ENCODE measurements around the gene ARF4.
A peak's percentile ranks its signal among the peaks of the same experiment; 100 is the strongest.
"Not testable (repeated sequence)": the region's sequence is repeated elsewhere in the genome, so short reads cannot be mapped to it uniquely, and the experiment has no call there.

The ARF4 gene
- total RNA-seq, result 117 reads per million, percentile 85 among the genes with 10 or more reads in this experiment

DNA sequence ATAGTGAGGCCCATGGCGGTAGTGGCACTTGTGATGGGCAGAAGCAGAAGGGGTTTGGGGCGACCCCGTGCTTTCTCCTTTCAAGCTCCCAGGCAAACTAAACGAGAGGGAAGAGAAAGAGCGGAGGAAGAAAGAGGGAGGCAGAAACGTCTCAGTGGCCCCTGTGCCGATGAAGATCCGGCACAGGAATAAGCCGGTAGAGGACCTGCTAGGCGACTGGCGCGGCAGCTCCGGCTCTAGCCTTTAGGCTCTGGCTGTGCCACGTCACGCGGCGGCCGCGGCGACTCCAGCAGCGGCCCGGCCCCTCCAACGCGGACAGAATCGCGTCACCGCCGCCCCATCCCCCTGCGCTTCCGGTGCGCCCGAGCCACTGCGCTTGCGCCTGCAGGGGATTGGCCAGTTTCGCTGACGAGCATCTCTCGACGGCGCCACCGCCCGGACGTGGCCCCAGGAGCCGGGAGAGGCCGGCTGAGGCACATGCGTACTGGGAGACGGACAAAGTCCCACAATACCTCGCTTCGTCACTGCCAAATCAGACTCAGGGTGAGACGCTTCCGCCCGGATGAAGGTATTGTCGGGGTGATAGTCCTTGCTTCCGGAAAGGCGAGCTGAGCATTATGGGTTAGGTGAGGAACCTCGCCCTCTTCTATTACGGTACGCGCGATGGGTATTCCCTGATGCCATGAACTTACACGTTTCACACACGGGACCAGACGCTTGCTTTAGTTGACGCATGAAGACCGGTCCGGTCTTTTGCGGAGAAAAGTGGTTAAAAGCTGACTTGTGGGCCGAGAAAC lies at the start of gene ARF4:
TSS of gene ARF4 (minus strand) at position 218 of the 797 bp plus-strand sequence. CDS start at position 14, 204 bp downstream.
- peak; percentile 98 for DNase-seq

- no peak for DNase-seq
Measured at GRCh38 chr3:57646723-57647122, 49.6 kb upstream of the ARF4 start.

DNA sequence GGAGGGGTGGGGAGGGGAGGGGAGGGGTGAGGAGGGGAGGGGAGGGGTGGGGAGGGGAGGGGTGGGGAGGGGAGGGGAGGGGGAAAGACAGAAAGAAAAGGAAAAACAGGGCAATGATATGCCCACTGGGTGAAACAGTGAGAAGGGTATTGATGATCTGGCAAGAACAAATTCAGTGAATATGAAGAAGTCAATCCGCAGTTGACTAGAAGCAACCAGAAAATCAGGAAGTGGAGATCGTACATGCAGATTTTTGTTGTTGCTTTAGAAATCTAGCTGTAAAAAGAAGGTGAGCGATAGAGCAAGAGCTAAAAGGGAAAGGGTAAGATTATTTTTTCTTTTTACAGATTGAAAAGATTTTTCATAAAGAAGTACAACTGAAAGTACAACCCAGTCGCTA lies 47.6 kb upstream of the ARF4 start:
- no peak for DNase-seq

DNA sequence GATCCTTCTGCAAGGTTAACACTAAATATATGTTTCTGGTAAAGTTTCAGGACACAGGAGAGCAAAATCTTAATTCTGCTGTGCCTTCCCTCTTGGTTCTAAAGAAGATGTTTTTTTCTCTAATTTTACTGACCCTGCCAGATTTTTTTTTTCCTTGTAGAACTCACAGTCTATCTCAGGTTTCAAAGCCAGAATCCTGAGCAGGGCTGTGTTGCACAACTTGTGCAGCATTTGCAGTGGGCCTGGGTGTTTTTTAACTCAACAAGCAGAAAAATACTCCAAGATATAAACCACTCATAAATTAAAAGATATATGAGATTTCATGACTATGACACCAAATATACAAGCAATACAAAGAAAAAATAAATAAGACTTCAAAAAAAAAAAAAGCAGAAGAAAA lies 40.2 kb upstream of the ARF4 start:
- no peak for DNase-seq

DNA sequence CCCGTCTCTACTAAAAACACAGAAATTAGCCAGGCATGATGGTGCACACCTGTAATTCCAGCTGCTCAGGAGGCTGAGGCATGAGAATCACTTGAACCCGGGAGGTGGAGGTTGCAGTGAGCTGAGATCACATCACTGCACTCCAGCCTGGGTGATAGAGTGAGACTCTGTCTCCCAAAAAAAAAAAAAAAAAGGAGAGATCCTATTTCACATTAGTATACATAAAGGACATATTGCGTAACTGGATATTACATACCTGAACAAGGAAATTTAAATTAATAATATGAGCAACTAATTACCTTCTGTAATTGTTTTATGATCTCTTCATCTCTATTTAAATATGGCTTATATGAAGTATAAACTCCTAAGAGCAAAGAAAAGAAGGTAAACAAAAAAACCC lies 37.1 kb upstream of the ARF4 start:
- DNase-seq, result not testable (repeated sequence)

DNA sequence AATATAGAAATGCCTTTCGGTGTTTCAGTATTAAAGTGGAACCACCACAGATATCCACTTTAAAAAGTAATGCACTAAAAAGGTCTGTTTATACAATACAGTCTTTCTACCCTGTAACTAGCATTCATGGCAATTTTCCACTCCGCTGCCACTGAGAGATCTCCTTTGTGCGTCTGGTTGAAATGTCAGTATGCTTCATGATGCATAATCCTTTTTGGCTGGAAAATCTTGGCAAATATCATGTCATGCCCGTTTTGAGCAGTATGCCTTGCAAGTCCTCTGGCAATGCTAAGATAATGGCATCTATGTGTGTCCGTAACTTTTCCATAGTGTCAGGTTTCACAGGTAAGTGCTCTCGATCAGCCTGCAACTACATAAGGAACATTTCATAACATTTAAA lies 30.8 kb upstream of the ARF4 start:
- no peak for DNase-seq

DNA sequence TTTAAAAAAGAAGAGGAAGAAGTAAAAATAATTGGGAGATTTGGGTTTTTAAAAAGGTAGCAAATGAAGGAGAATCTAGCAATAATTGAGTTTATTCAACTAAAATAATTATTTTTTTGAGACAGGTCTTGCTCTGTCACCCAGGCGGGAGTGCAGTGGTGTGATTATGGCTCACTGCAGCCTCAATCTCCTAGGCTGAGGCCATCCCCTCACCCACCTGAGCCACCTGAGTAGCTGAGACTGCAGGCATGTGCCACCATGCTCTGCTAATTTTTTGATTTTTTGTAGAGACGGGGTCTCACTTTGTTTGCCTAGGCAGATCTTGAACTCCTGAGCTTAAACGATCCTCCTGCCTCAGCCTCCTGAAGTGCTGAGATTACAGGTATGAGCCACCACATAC lies 27.7 kb upstream of the ARF4 start:
- no peak for DNase-seq

- no peak for DNase-seq
Measured at GRCh38 chr3:57622362-57622761, 25.2 kb upstream of the ARF4 start.

GRCh38 chr3:57617739-57618138 lies 20.6 kb upstream of the ARF4 start:
- no peak for DNase-seq

DNA sequence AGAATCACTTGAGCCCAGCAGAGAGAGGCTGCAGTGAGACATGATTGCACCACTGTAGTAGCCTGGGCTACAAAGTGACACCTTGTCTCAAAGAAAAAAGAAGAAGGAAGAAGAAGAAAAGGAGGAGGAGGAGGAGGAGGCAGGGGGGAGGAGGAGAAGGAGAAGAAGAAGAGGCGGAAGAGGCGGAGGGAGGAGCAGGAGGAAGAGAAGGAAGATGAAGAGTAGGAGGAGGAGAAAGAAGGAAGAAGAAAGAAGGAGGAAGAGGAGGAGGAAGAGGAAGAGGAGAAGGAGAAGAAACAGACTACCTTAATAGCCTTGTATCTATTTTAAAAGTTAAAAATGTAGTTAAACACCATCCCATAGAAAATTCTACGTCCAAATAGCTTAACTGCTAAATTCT lies 19.1 kb upstream of the ARF4 start:
- no peak for DNase-seq

GRCh38 chr3:57611870-57612269 lies 14.7 kb upstream of the ARF4 start:
- not testable (repeated sequence) for DNase-seq

DNA sequence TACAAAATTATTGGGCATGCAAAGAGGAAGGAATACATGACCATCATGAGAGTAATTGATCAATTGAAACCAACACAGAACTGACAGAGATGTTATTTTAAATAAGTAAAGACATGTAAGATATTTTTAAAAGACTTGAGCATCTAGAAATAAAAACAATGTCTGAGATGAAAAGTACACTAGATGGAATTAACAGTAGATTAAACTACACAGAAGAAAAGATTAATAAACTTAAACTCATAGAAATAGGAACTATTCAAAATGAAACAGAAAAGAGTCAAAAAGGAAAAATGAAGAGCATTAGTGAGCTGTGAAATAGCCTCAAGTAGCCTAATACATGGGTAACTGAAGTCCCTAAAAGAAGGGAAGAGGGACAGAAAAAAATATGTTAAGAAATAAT lies 8.5 kb upstream of the ARF4 start:
- no peak for DNase-seq

GRCh38 chr3:57604971-57605370 lies 7.8 kb upstream of the ARF4 start:
- no peak for DNase-seq

DNA sequence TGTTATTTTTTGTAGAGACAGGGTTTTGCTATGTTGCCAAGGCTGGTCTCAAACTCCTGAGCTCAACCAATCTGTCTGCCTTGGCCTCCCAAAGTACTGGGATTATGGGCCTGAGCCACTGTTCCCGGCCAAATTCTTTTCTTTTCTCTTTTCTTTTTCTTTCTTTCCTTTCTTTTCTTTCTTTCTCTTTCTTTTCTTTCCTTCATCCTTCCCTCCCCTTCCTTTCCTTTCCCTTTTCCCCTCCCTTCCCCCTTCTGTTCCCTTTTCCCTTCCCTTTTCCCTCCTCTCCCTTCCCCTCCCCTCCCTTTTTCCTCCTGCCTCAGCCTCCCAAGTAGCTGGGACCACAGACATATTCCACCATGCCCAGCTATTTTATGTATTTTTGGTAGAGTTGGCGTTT lies 3.1 kb upstream of the ARF4 start:
- no peak for DNase-seq

DNA sequence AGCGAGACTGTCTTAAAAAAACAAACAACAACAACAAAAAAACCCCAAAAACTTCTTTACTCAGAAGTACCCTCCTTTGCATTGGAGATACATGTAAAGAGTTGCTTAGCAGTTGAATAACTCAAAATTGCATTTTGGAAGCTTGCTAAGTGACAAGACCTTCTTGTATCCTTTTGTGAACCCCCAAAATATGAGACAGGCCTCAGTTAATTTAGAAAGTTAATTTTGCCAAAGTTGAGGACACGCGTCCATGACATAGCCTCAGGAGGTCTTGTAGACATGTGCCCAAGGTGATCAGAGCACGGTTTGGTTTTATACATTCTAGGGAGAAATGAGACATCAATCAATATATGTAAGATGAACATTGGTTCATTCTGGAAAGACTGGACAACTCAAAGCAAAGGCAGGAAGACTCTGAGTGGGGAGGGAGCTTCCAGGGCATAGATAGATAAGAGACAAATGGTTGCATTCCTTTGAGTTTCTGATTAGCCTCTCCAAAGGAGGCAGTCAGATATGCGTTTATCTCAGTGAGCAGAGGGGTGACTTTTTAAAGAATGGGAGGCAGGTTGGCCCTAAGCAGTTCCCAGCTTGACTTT lies 1.7 kb upstream of the ARF4 start:
- DNase-seq, result no peak

DNA sequence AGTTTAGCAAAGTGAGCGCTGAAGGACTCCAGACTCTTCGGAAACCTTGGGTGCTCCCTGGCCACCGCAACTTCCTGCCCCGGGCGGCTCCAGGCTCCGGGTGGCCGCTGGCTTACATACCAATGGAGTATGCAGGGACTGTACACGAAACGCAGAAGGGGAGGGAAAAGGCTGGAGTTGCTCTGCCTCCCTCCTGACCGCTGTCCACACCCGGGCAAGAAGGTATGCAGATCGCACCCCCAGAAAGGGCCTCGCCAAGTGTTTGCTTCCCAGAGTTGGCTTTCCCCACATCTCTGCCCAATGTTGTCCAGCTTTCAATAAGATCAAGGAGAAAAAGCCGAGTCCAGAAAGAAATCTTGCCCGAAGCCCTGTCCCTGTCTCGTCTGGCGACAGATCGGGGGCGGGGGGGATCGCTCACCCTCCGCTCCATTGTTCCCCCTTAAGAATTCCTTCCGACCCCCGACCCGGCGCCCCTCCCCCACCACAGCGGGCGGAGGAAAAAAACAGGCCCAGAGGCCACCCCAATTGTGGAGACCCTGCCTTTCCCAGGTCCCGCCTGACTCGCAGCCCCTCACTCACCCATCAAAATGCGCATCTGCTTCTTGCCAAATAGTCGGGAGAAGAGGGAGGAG lies 533 bp downstream of the ARF4 start:
- DNase-seq, result peak; percentile 50

GRCh38 chr3:57594576-57594975 lies 2.6 kb downstream of the ARF4 start:
- DNase-seq, result no peak

- DNase-seq, result no peak
Measured at GRCh38 chr3:57594144-57594543, 3.0 kb downstream of the ARF4 start.

GRCh38 chr3:57592306-57592705 lies 4.8 kb downstream of the ARF4 start:
- DNase-seq, result no peak

DNA sequence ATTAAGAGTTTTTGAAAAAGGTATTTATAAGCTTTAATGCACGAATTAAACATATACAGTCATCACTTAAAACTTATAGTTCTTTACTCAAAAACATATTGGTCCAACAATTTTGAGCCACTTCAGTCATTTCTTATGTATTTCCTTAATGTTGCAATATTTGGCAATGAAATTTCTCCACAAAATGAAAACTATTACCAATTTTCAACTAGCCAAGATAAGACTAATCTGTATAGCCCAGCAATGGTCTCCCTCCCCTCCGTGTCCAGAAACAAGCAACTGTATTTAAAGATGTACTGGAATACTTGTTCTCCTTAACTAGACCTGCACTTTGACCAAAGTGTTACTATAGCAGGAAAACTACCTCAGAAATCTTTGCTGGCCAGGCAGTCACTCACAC lies 9.2 kb downstream of the ARF4 start:
- no peak for DNase-seq

- no peak for DNase-seq
Measured at GRCh38 chr3:57586778-57587177, 10.4 kb downstream of the ARF4 start.

GRCh38 chr3:57583544-57583943 lies 13.6 kb downstream of the ARF4 start:
- DNase-seq, result no peak

DNA sequence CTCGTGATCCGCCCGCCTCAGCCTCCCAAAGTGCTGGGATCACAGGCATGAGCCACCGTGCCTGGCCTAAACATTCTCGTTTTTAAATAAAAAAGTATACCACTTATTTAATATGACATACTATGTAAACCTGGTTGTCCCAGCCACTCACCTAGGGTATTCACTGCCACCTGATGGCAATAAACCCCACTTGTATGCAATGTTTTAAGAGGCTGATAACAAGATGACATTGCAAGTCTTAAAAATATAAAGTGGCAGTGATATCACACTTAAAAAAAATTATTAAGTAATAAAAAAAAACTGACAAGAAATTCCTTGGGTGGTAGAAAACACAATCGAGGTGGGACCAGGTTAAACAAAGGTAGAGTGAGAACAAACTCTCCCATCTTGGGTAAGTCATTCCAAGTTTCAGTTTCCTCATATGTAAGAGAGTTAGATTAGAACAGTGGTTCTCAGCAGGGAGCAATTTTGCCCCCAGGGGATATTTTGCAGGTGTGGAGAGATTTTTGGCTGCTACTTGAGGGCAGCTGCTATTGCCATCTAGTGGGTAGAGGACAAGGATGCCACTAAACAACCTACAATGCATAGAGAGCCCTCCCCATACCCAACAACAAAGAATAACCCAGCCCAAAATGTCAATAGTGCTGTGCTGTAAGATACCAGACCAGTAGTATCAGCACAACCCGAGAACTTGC lies 14.5 kb downstream of the ARF4 start:
- DNase-seq, result no peak
